AG04450 (cell line): ENCODE results near the gene ADAM15. TPM values are rescaled to one million over a fixed set of nuclear protein-coding genes. Genes with fewer than 3 reads are reported as not detected.
A peak's percentile ranks its signal among the peaks of the same experiment; 100 is the strongest.

Experiments
- CTCF ChIA-PET: fragments of 300-600, 350-600 bp; formaldehyde crosslinking; extraction: SDS; loops from one replicate; lab custom pipeline; 2022; ENCODE audit warnings: antibody characterized with exemption, inconsistent platforms; lab: Charles Lee
- POLR2A ChIA-PET: fragments of 350-600 bp; formaldehyde crosslinking; extraction: SDS; loops from one replicate; lab custom pipeline; 2021; ENCODE audit warnings: antibody characterized with exemption, inconsistent platforms; lab: Yijun Ruan, JAX
- DNase-seq: peaks from one replicate; pipeline ENCODE4 v3.0.0-alpha.2; 2011; ENCODE audit warnings: low read depth, low spot score
- H3K27ac ChIP-seq: one replicate; pipeline ENCODE4 v1.5.1; 2012; ENCODE audit warnings: low read depth, low read length, control low read depth
- H3K27me3 ChIP-seq: one replicate; pipeline ENCODE4 v1.6.0; 2012; ENCODE audit warnings: low read length; ENCODE audit not compliant: control insufficient read depth, insufficient read depth
- H3K4me3 ChIP-seq: 2 replicates; pipeline ENCODE4 v1.5.1; 2011; ENCODE audit warnings: mild to moderate bottlenecking, low read depth, low read length, control low read depth
- H3K9me3 ChIP-seq: 2 replicates; pipeline ENCODE4 v1.5.1; 2012; ENCODE audit warnings: low read length; ENCODE audit not compliant: control insufficient read depth, insufficient read depth
- CTCF ChIP-seq: IDR thresholded peaks from 2 replicates; pipeline ENCODE4 v1.5.1; 2011; ENCODE audit warnings: low read depth, low read length, control low read depth, inconsistent platforms
- polyA plus RNA-seq: library from polyadenylated mRNA; depleted of rRNA; stranded (reverse); fragments of >200 nt; gene quantifications from 2 replicates; pipeline ENCODE4 v1.2.3, GENCODE V29; 2011

ADAM15 gene
- polyA plus RNA-seq, 1 experiment = 25.9 TPM

GRCh38 chr1:155082301-155083051 lies 31.4 kb downstream of the ADAM15 start:
- TF ChIP-seq CTCF = no peak
- ChIA-PET CTCF (interaction anchor here (4.1 kb wide), 1 partner anchor 86 kb away, joined by 30 read pairs; no protein-coding TSS in a partner anchor), POLR2A (no interaction called here)
- Histone ChIP-seq H3K9me3 (no peaks in the 10 kb centered on the region; the same call in 1 of the 2 replicates), H3K27ac (no peak overlapping the region), H3K27me3 (peaks cover 55% of the 10 kb centered on the region), H3K4me3 (no peak overlapping the region)
- no peak for DNase-seq

GRCh38 chr1:155083052-155083541 lies 32.0 kb downstream of the ADAM15 start:
- no peak overlapping the region for H3K27ac ChIP-seq
- peaks cover 49% of the 10 kb centered on the region for H3K27me3 ChIP-seq
- TF ChIP-seq CTCF = no peak
- ChIA-PET CTCF (interaction anchor here (1.0 to 4.1 kb wide), 2 partner anchors 11 to 85 kb away, joined by 4 to 30 read pairs; no protein-coding TSS in a partner anchor), POLR2A (no interaction called here)
- no peak for DNase-seq
- no peak overlapping the region for H3K4me3 ChIP-seq
- no peaks in the 10 kb centered on the region; the same call in 1 of the 2 replicates for H3K9me3 ChIP-seq

- ChIA-PET POLR2A (interaction anchor here (0.7 to 1.2 kb wide), 6 partner anchors 40 to 600 kb away, joined by 3 to 10 read pairs (median 5); partner anchors contain the start of genes KRTCAP2 and LENEP), CTCF (interaction anchor here (0.8 to 4.1 kb wide), 12 partner anchors 9 to 524 kb away, joined by 3 to 31 read pairs (median 16); partner anchors contain the start of genes EFNA4 and KRTCAP2)
- Histone ChIP-seq H3K4me3 (peak overlapping the region; percentile 86), H3K27ac (no peak overlapping the region), H3K9me3 (no peaks in the 10 kb centered on the region; the same call in 1 of the 2 replicates), H3K27me3 (peaks cover 49% of the 10 kb centered on the region)
- no peak for DNase-seq
- 0 out of 2 replicates have a peak, but pooled peaks have one; percentile 19 for TF ChIP-seq CTCF
Measured at GRCh38 chr1:155083865-155084721, 33.0 kb downstream of the ADAM15 start.

GRCh38 chr1:155084722-155085503 lies 33.8 kb downstream of the ADAM15 start:
- Histone ChIP-seq H3K27ac (peak overlapping the region; percentile 12), H3K4me3 (peak overlapping the region; percentile 86), H3K27me3 (peaks cover 45% of the 10 kb centered on the region), H3K9me3 (no peaks in the 10 kb centered on the region; the same call in 1 of the 2 replicates)
- ChIA-PET POLR2A (interaction anchor here (0.7 to 1.2 kb wide), 6 partner anchors 40 to 601 kb away, joined by 3 to 10 read pairs (median 5); partner anchors contain the start of genes KRTCAP2 and LENEP), CTCF (interaction anchor here (0.6 to 4.1 kb wide), 51 partner anchors 10 to 604 kb away, joined by 3 to 31 read pairs (median 5); partner anchors contain the start of genes ADAM15, EFNA4, KRTCAP2 and LENEP)
- TF ChIP-seq CTCF = peak; percentile 92
- peak; percentile 86 for DNase-seq
